Vagina (tissue), 2 donors: ENCODE data around the gene NKAIN4. TPM values are rescaled to one million over a fixed set of nuclear protein-coding genes. Genes with fewer than 3 reads are reported as not detected.

ENCODE experiments used
- DNase-seq, 2 donors: peaks; one replicate each; pipeline ENCODE4 v3.0.0-alpha.2; 2017; ENCODE audit errors: extremely low spot score in 2 of 2
- H3K27ac ChIP-seq: fragments of 200-600 bp; sonication (generic); one replicate; pipeline ENCODE4 v1.5.1; 2019
- H3K27me3 ChIP-seq: fragments of 200-600 bp; sonication (generic); one replicate; pipeline ENCODE4 v1.5.1; 2019
- H3K36me3 ChIP-seq, 2 donors: fragments of 200-600 bp; sonication (generic); one replicate each; pipeline ENCODE4 v1.5.1; 2017 to 2019
- H3K4me1 ChIP-seq: fragments of 200-600 bp; sonication (generic); one replicate; pipeline ENCODE4 v1.5.1; 2019
- H3K4me3 ChIP-seq, 2 donors: fragments of 200-600 bp; sonication (generic); 1 replicate in 1 of 2; 2 replicates in 1 of 2; pipeline ENCODE4 v1.5.1; 2016 to 2019
- H3K9me3 ChIP-seq: fragments of 200-600 bp; sonication (generic); one replicate; pipeline ENCODE4 v1.5.1; 2019
- POLR2A ChIP-seq, 2 donors: fragments of 450-650 bp; IDR thresholded peaks; one replicate each; pipeline ENCODE4 v1.6.1; 2017; ENCODE audit warnings: antibody characterized with exemption in 2 of 2, mild to moderate bottlenecking in 2 of 2, moderate library complexity in 2 of 2
- POLR2AphosphoS5 ChIP-seq, 2 donors: sonication (generic); formaldehyde crosslinking; IDR thresholded peaks; one replicate each; pipeline ENCODE4 v1.9.0; 2017; ENCODE audit warnings: antibody characterized with exemption in 2 of 2, mild to moderate bottlenecking in 2 of 2, low read depth in 1 of 2; ENCODE audit not compliant: insufficient read depth in 1 of 2
- intact Hi-C: fragments of 100-400 bp; cut with DNase I; formaldehyde crosslinking; loops from one replicate; pipeline ENCODE4 v1.15.1; 2023
- total RNA-seq: library from RNA; depleted of rRNA; stranded (reverse); fragments of >200 nt; gene quantifications from one replicate; pipeline ENCODE4 v1.2.3, GENCODE V29; 2016
- TF ChIP-seq, protein P1 (sequence below), 3 experiments: fragments of 450-650 bp in 2 of 3; fragments of 200-600 bp in 1 of 3; sonication (generic) in 1 of 3; IDR thresholded peaks; one replicate each; pipeline ENCODE4 v1.5.1; 2017 to 2019; ENCODE audit warnings: antibody characterized with exemption in 3 of 3, mild to moderate bottlenecking in 2 of 3, moderate library complexity in 2 of 3

Gene NKAIN4
- total RNA-seq, 1 donor from 2014 or later: not detected

DNA sequence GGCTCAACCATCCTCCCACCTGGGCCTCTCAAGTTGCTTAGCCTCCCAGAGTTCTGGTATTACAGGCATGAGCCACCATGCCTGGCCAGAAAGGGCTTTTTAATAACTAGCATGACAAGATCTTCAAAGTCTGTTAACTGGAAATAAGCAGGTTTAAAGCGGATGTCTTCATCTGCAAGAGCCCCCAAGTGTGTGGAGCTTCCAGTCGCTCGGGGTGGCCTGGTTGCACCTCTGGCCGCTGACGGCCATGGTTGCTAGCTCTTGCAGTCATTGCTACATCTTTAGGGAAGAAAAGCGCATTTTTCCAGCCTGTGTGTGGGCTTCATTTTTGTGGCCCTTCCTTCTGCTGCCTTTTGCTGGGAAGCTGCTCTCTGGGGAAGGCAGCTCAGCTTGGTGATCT is 26.1 kb upstream of the NKAIN4 start:
- Histone ChIP-seq H3K9me3 (no peaks in the 10 kb centered on the region), H3K36me3 (peaks cover 0 to 72% of the 10 kb centered on the region in 2 donors)

DNA sequence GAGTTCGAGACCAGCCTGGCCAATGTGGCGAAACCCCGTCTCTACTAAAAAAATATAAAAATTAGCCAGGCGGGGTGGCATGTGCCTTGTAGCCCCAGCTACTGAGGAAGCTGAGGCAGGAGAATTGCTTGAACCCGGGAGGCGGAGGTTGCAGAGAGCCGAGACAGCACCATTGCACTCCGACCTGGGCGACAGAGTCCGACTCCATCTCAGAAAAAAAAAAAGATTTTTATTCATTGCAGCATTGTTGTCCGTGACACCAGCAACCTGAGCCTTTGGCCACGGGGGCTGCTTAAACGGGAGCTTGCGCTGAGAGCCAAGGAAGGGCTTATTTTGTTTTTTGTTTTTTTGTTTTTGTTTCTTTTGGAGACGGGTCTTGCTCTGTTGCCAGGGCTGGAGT is 25.7 kb upstream of the NKAIN4 start:
- no peak for TF ChIP-seq POLR2AphosphoS5 (IDR thresholded peaks at IDR 0.05; ENCODE audit: insufficient read depth in 1 of 2, low read depth in 1 of 2)
- TF ChIP-seq, protein P1, sequence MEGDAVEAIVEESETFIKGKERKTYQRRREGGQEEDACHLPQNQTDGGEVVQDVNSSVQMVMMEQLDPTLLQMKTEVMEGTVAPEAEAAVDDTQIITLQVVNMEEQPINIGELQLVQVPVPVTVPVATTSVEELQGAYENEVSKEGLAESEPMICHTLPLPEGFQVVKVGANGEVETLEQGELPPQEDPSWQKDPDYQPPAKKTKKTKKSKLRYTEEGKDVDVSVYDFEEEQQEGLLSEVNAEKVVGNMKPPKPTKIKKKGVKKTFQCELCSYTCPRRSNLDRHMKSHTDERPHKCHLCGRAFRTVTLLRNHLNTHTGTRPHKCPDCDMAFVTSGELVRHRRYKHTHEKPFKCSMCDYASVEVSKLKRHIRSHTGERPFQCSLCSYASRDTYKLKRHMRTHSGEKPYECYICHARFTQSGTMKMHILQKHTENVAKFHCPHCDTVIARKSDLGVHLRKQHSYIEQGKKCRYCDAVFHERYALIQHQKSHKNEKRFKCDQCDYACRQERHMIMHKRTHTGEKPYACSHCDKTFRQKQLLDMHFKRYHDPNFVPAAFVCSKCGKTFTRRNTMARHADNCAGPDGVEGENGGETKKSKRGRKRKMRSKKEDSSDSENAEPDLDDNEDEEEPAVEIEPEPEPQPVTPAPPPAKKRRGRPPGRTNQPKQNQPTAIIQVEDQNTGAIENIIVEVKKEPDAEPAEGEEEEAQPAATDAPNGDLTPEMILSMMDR (IDR thresholded peaks at IDR 0.05): no peak
- no peak for TF ChIP-seq POLR2A (IDR thresholded peaks at IDR 0.05)
- Histone ChIP-seq H3K9me3 (no peaks in the 10 kb centered on the region), H3K27me3 (no peaks in the 10 kb centered on the region), H3K27ac (no peak overlapping the region), H3K36me3 (peaks cover 0 to 71% of the 10 kb centered on the region in 2 donors), H3K4me1 (peaks cover 1% of the 10 kb centered on the region), H3K4me3 (no peak overlapping the region)
- DNase-seq: no peak
- intact Hi-C loops: no loop called here

More for the DNA sequence above, 26.1 kb upstream of the NKAIN4 start:
- Histone ChIP-seq H3K27me3 (no peaks in the 10 kb centered on the region), H3K27ac (no peak overlapping the region), H3K4me1 (no peaks in the 10 kb centered on the region), H3K4me3 (no peak overlapping the region)
- no peak for TF ChIP-seq POLR2A (IDR thresholded peaks at IDR 0.05)
- TF ChIP-seq, protein P1 (IDR thresholded peaks at IDR 0.05): no peak
- no peak for TF ChIP-seq POLR2AphosphoS5 (IDR thresholded peaks at IDR 0.05; ENCODE audit: insufficient read depth in 1 of 2, low read depth in 1 of 2)
- no peak for DNase-seq
- intact Hi-C loops: no loop called here

DNA sequence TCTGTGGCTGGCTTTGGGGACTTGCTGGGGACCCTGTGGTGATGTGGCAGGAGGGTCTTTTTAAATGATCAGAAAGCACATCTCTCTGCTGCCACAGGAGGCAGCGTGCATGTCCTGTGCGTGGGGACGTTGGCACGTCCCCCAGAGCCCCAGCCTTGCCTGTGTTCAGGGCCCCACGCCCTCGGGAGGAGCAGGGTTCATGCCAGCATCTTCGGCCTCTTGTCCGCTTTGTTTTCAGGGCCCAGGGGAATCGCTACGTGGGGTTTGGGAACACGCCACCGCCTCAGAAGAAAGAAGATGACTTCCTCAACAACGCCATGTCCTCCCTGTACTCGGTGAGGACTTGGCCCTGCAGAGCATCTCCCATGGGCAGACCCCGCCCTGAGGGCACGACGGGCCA is 24.4 kb upstream of the NKAIN4 start:
- Histone ChIP-seq H3K27ac (no peak overlapping the region), H3K27me3 (no peaks in the 10 kb centered on the region), H3K36me3 (peaks cover 0 to 71% of the 10 kb centered on the region in 2 donors), H3K4me3 (no peak overlapping the region), H3K9me3 (no peaks in the 10 kb centered on the region), H3K4me1 (peaks cover 14% of the 10 kb centered on the region)
- TF ChIP-seq, protein P1 (IDR thresholded peaks at IDR 0.05): no peak
- TF ChIP-seq POLR2AphosphoS5 (IDR thresholded peaks at IDR 0.05; ENCODE audit: insufficient read depth in 1 of 2, low read depth in 1 of 2) (no peak), POLR2A (IDR thresholded peaks at IDR 0.05) (no peak)
- intact Hi-C loops: no loop called here
- no peak for DNase-seq

DNA sequence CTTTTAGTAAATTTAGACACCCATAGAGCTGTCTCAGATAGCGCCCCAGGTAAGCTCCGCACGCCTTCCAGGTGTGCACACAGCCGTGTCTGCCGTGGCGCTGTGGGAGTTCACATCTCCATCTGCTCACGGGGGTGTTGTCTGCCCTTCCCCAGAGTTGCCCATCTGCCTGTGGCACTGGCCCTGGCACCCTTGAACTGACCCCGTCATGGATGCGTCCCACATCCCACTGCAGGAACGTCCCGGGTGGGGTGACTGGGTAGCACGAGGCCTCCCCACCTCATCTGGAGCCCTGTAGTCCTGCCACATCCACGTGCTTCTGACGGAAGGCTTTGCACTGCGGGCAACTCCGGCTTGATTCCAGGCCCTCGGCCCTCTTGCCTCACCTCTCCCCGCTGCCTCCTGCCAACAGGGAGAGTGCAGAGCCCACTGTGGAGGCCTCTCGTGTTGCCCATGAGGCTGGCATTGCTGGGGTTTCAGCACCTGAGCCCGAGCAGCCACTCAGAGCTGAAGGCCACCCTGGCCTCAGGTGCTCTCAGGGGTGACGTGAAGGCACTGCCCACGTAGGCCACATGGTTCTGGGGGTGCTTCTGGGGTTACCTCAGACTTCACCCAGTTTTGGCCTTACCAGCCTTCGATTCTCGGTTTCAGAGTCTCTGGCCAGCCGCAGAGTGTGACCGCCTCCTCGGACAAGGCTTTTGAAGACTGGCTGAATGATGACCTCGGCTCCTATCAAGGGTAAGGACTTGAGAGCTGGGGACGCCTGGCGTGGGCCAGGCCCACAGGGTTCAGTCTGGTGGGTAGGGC is 23.4 kb upstream of the NKAIN4 start:
- Histone ChIP-seq H3K9me3 (no peaks in the 10 kb centered on the region), H3K36me3 (peaks cover 0 to 61% of the 10 kb centered on the region in 2 donors), H3K27me3 (no peaks in the 10 kb centered on the region), H3K4me3 (no peak overlapping the region), H3K4me1 (peaks cover 19% of the 10 kb centered on the region), H3K27ac (no peak overlapping the region)
- TF ChIP-seq POLR2AphosphoS5 (IDR thresholded peaks at IDR 0.05; ENCODE audit: insufficient read depth in 1 of 2, low read depth in 1 of 2): no peak
- TF ChIP-seq, protein P1 (IDR thresholded peaks at IDR 0.05): no peak
- TF ChIP-seq POLR2A (IDR thresholded peaks at IDR 0.05): no peak
- intact Hi-C loops: no loop called here
- DNase-seq: no peak

DNA sequence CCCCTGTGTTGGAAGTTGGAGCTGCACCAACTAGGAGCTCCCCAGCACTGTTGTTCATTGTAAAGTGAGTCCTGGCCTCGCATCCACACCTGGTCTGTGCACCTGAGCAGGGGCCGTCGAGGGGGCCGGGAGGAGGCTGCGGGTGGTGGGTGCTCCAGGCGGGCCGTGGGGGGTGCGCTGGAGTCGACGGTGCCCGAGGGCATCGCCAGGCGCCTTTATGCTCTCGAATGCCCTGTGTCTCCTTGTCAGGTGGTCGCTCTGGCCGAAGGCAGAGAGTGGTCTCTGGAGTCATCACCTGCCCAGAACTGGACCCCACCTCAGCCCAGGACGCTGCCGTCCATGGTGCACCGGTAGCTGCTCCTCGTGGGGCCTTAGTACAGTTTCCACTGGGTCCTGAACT is 22.7 kb upstream of the NKAIN4 start:
- H3K36me3 ChIP-seq: peaks cover 0 to 56% of the 10 kb centered on the region in 2 donors
- DNase-seq: no peak
- intact Hi-C loops: no loop called here
- H3K27ac ChIP-seq: no peak overlapping the region
- peaks cover 23% of the 10 kb centered on the region for H3K4me1 ChIP-seq
- H3K9me3 ChIP-seq: no peaks in the 10 kb centered on the region
- TF ChIP-seq POLR2A (IDR thresholded peaks at IDR 0.05) (no peak), POLR2AphosphoS5 (IDR thresholded peaks at IDR 0.05; ENCODE audit: insufficient read depth in 1 of 2, low read depth in 1 of 2) (no peak)
- TF ChIP-seq, protein P1 (IDR thresholded peaks at IDR 0.05): no peak
- no peak overlapping the region for H3K4me3 ChIP-seq
- H3K27me3 ChIP-seq: no peaks in the 10 kb centered on the region
